Calu3 (cell line): Measurements from ENCODE around the gene COL5A1. TPM values are rescaled to one million over a fixed set of nuclear protein-coding genes. Genes with fewer than 3 reads are reported as not detected.

Experiments
- BruUV-seq: library from RNA; stranded (reverse); fragments of 400-500 nt; replicated peaks from 2 replicates; lab custom pipeline; 2021; lab: Mats Ljungman, UMichigan
- CTCF ChIA-PET: fragments of 300-600 bp; sonication (Branson Sonifier 250); formaldehyde crosslinking; loops from one replicate; lab custom pipeline; 2022; ENCODE audit warnings: antibody characterized with exemption; lab: Charles Lee
- DNase-seq: peaks from one replicate; pipeline ENCODE4 v3.0.0; 2022
- H3K27ac Mint-ChIP-seq: one replicate; pipeline ENCODE4 v1.8.0; 2022; ENCODE audit warnings: mixed read lengths; ENCODE audit not compliant: unreplicated experiment
- H3K27me3 Mint-ChIP-seq: one replicate; pipeline ENCODE4 v1.8.0; 2022; ENCODE audit warnings: mixed read lengths; ENCODE audit not compliant: unreplicated experiment
- H3K36me3 Mint-ChIP-seq: one replicate; pipeline ENCODE4 v1.8.0; 2022; ENCODE audit warnings: mild to moderate bottlenecking, moderate library complexity, mixed read lengths; ENCODE audit not compliant: insufficient read depth, unreplicated experiment
- H3K4me1 Mint-ChIP-seq: one replicate; pipeline ENCODE4 v1.8.0; 2022; ENCODE audit warnings: mild to moderate bottlenecking, low read depth, mixed read lengths; ENCODE audit not compliant: unreplicated experiment
- H3K4me3 Mint-ChIP-seq: one replicate; pipeline ENCODE4 v1.8.0; 2022; ENCODE audit warnings: mild to moderate bottlenecking, low read depth, moderate library complexity, mixed read lengths; ENCODE audit not compliant: unreplicated experiment
- H3K9me3 Mint-ChIP-seq: one replicate; pipeline ENCODE4 v1.8.0; 2022; ENCODE audit warnings: low read depth, mixed read lengths; ENCODE audit not compliant: unreplicated experiment
- CTCF ChIP-seq: fragments of 200-600 bp; IDR thresholded peaks from one replicate; pipeline ENCODE4 v1.8.0; 2022; ENCODE audit warnings: antibody characterized with exemption; ENCODE audit not compliant: unreplicated experiment
- intact Hi-C: fragments of 100-400 bp; cut with micrococcal nuclease; formaldehyde crosslinking; loops from one replicate; pipeline ENCODE4 v1.10.0; 2022; ENCODE audit not compliant: unreplicated experiment
- total RNA-seq: library from RNA; stranded (reverse); gene quantifications from 2 replicates; pipeline ENCODE4 v1.2.3, GENCODE V29; 2022

COL5A1 gene
- total RNA-seq, 1 experiment from 2014 or later, result not detected

GRCh38 chr9:134720136-134720753 lies 78.6 kb downstream of the COL5A1 start:
- intact Hi-C loops, result no loop called here
- Mint-ChIP-seq H3K9me3 (no peaks in the 10 kb centered on the region), H3K27ac (no peak overlapping the region), H3K4me3 (no peak overlapping the region), H3K36me3 (no peaks in the 10 kb centered on the region), H3K27me3 (peaks cover 12% of the 10 kb centered on the region), H3K4me1 (no peaks in the 10 kb centered on the region)
- DNase-seq, result no peak
- BruUV-seq, result no TSS peak
- no peak for TF ChIP-seq CTCF
- CTCF ChIA-PET, result no interaction called here

GRCh38 chr9:134720796-134721195 lies 79.2 kb downstream of the COL5A1 start:
- Mint-ChIP-seq H3K4me3 (no peak overlapping the region), H3K9me3 (no peaks in the 10 kb centered on the region), H3K27me3 (peaks cover 12% of the 10 kb centered on the region), H3K4me1 (no peaks in the 10 kb centered on the region), H3K27ac (no peak overlapping the region), H3K36me3 (no peaks in the 10 kb centered on the region)
- CTCF ChIA-PET, result no interaction called here
- no peak for TF ChIP-seq CTCF
- no peak for DNase-seq
- no TSS peak for BruUV-seq
- intact Hi-C loops, result no loop called here

- H3K27me3 Mint-ChIP-seq, result peaks cover 12% of the 10 kb centered on the region
- H3K4me1 Mint-ChIP-seq, result no peaks in the 10 kb centered on the region
- intact Hi-C loops, result no loop called here
- H3K4me3 Mint-ChIP-seq, result no peak overlapping the region
- CTCF ChIA-PET, result no interaction called here
- H3K27ac Mint-ChIP-seq, result no peak overlapping the region
- H3K9me3 Mint-ChIP-seq, result no peaks in the 10 kb centered on the region
- DNase-seq, result no peak
- H3K36me3 Mint-ChIP-seq, result no peaks in the 10 kb centered on the region
- TF ChIP-seq CTCF, result no peak
- BruUV-seq, result no TSS peak
Observed at GRCh38 chr9:134721344-134721743, 79.7 kb downstream of the COL5A1 start.

GRCh38 chr9:134722120-134722701 lies 80.6 kb downstream of the COL5A1 start:
- TF ChIP-seq CTCF, result no peak
- H3K27ac Mint-ChIP-seq, result no peak overlapping the region
- no peaks in the 10 kb centered on the region for H3K36me3 Mint-ChIP-seq
- no peaks in the 10 kb centered on the region for H3K4me1 Mint-ChIP-seq
- DNase-seq, result no peak
- BruUV-seq, result no TSS peak
- no peak overlapping the region for H3K4me3 Mint-ChIP-seq
- H3K9me3 Mint-ChIP-seq, result no peaks in the 10 kb centered on the region
- CTCF ChIA-PET, result no interaction called here
- peaks cover 12% of the 10 kb centered on the region for H3K27me3 Mint-ChIP-seq
- intact Hi-C loops, result no loop called here
